Keratinocyte (primary cell): ENCODE results near the gene HPD. TPM values are rescaled to one million over a fixed set of nuclear protein-coding genes. Genes with fewer than 3 reads are reported as not detected.
"Not testable (repeated sequence)": the region's sequence is repeated elsewhere in the genome, so short reads cannot be mapped to it uniquely, and the experiment has no call there.

ENCODE experiments used
- DNase-seq: peaks from one replicate; pipeline ENCODE4 v3.0.0-alpha.2; 2011; ENCODE audit warnings: low read depth, missing footprints, low spot score
- FAIRE-seq: peaks from 2 replicates; lab custom pipeline; 2011; peaks lifted over from hg19 to GRCh38; lab: Jason Lieb, UNC
- H2AFZ ChIP-seq: 2 replicates; pipeline ENCODE4 v1.6.0; 2012; ENCODE audit warnings: low read length, control low read depth, inconsistent platforms; ENCODE audit not compliant: control insufficient read depth
- H3K27ac ChIP-seq: 2 replicates; pipeline ENCODE4 v1.5.1; 2011; ENCODE audit warnings: low read length; ENCODE audit not compliant: control insufficient read depth, insufficient read depth
- H3K27me3 ChIP-seq: 3 replicates; pipeline ENCODE4 v1.6.0; 2011; ENCODE audit warnings: low read length; ENCODE audit not compliant: control insufficient read depth, insufficient read depth; ENCODE audit errors: extremely low read depth
- H3K36me3 ChIP-seq, 2 experiments: 2 replicates in 1 of 2; 3 replicates in 1 of 2; pipeline ENCODE4 v1.5.1; 2011; ENCODE audit warnings: low read length in 2 of 2, mild to moderate bottlenecking in 1 of 2; ENCODE audit not compliant: control insufficient read depth in 2 of 2, insufficient read depth in 2 of 2; ENCODE audit errors: extremely low read depth in 1 of 2
- H3K4me1 ChIP-seq: 3 replicates; pipeline ENCODE4 v1.5.1; 2011; ENCODE audit warnings: low read length; ENCODE audit not compliant: control insufficient read depth, insufficient read depth; ENCODE audit errors: extremely low read depth
- H3K4me2 ChIP-seq: 3 replicates; pipeline ENCODE4 v1.6.0; 2011; ENCODE audit warnings: low read depth, low read length; ENCODE audit not compliant: control insufficient read depth, insufficient read depth; ENCODE audit errors: extremely low read depth
- H3K4me3 ChIP-seq, 3 experiments: fragments of 200-600 bp in 1 of 3; sonication (generic) in 1 of 3; 2 replicates in 2 of 3; 3 replicates in 1 of 3; pipeline ENCODE4 v1.5.1; 2011 to 2016; ENCODE audit warnings: low read length in 3 of 3, mild to moderate bottlenecking in 3 of 3, control low read depth in 2 of 3, inconsistent platforms in 1 of 3, low read depth in 1 of 3, mixed read lengths in 1 of 3, mixed run types in 1 of 3, moderate library complexity in 1 of 3; ENCODE audit not compliant: control insufficient read depth in 2 of 3, insufficient read depth in 2 of 3; ENCODE audit errors: extremely low read depth in 1 of 3
- H3K79me2 ChIP-seq: 2 replicates; pipeline ENCODE4 v1.6.0; 2012; ENCODE audit warnings: low read length; ENCODE audit not compliant: control insufficient read depth, insufficient read depth
- H3K9ac ChIP-seq: 3 replicates; pipeline ENCODE4 v1.6.0; 2011; ENCODE audit warnings: low read length; ENCODE audit not compliant: control insufficient read depth, insufficient read depth; ENCODE audit errors: extremely low read depth
- H3K9me1 ChIP-seq: 3 replicates; pipeline ENCODE4 v1.6.0; 2011; ENCODE audit warnings: low read length; ENCODE audit not compliant: control insufficient read depth, insufficient read depth; ENCODE audit errors: extremely low read depth
- H3K9me3 ChIP-seq: 2 replicates; pipeline ENCODE4 v1.5.1; 2012; ENCODE audit warnings: low read depth, low read length; ENCODE audit not compliant: control insufficient read depth
- H4K20me1 ChIP-seq: 3 replicates; pipeline ENCODE4 v1.6.0; 2011; ENCODE audit warnings: low read length; ENCODE audit not compliant: control insufficient read depth, insufficient read depth; ENCODE audit errors: extremely low read depth
- CTCF ChIP-seq, 3 experiments: IDR thresholded peaks in 1 of 3; conservative IDR thresholded peaks in 1 of 3; optimal IDR thresholded peaks in 1 of 3; 2 replicates in 2 of 3; 3 replicates in 1 of 3; pipeline versions ENCODE3 to v1.5.1; 2011; ENCODE audit warnings: low read length in 3 of 3, mild to moderate bottlenecking in 3 of 3, moderate library complexity in 2 of 3, control low read depth in 1 of 3, inconsistent platforms in 1 of 3; ENCODE audit not compliant: insufficient read depth in 2 of 3; ENCODE audit errors: extremely low read depth in 1 of 3
- EZH2 ChIP-seq: IDR thresholded peaks from one replicate; pipeline ENCODE4 v1.6.1; 2012; ENCODE audit warnings: inconsistent platforms, mild to moderate bottlenecking, low read length, moderate library complexity
- dilution Hi-C: fragments of 300-500 bp; cut with MboI; formaldehyde crosslinking; loops from one replicate; pipeline ENCODE4 v1.7.0; 2020; ENCODE audit warnings: low sequenced_read_pairs; ENCODE audit not compliant: extremely low pct_ligation_motif_present
- polyA plus RNA-seq, 5 experiments: library from polyadenylated mRNA; depleted of rRNA in 3 of 5; stranded (reverse) in 3 of 5; stranded (forward) in 1 of 5; unstranded in 1 of 5; fragments of >200 nt; gene quantifications; 1 replicate in 1 of 5; 2 replicates in 3 of 5; 3 replicates in 1 of 5; pipeline versions ENCODE4 v1.2.1 to v1.2.3, GENCODE V29; 2011 to 2012; ENCODE audit warnings: missing spikeins in 2 of 5, low read depth in 1 of 5, low replicate concordance in 1 of 5

The HPD gene
- polyA plus RNA-seq, 1 donor (not counting 4 experiments of a cell fraction or from before 2014, with no cell fraction given) = not detected

DNA sequence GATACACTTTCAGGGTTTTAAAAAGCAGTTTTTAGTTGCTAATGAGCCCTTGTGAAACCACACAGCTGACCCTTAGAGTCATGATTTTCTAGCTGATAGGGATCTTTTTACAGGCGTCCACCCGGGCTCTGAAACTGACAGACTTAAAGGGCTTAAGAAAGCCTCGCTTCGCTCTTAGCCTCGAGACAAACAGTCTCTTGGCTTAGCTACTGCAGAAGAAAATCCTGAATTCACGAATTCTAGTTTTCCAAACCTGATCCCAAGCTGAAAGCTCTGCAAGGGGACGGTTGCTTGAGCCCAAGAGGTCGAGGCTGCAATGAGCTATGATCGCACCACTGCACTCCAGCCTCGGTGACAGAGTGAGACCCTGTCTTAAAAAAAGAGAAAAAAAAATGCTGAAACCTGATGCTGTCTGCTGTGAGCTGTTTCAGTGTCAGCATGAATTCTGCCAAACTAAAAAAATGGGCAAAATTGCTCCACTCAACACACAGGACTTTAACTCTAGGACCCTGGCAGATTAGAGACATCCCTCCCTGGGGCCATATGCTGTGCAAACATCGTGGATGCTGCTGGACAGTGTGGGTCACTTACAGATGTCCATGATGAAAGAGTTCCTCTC lies 3.1 kb upstream of the HPD start:
- Histone ChIP-seq H3K9ac (no peak overlapping the region), H3K9me1 (no peaks in the 10 kb centered on the region), H3K27me3 (no peaks in the 10 kb centered on the region), H3K9me3 (no peaks in the 10 kb centered on the region), H2AFZ (no peak overlapping the region), H3K36me3 (no peaks in the 10 kb centered on the region), H3K4me2 (no peak overlapping the region), H3K79me2 (no peaks in the 10 kb centered on the region), H3K27ac (no peak overlapping the region), H4K20me1 (no peaks in the 10 kb centered on the region), H3K4me1 (peaks cover 6% of the 10 kb centered on the region), H3K4me3 (no peak overlapping the region)
- TF ChIP-seq CTCF (optimal IDR thresholded peaks at IDR 0.05 in 1 of 3, IDR thresholded peaks at IDR 0.05 in 1 of 3, conservative IDR thresholded peaks at IDR 0.05 in 1 of 3; ENCODE audit: extremely low read depth in 1 of 3, insufficient read depth in 2 of 3, low read length in 3 of 3) = no peak
- no peak for TF ChIP-seq EZH2
- DNase-seq (no peak), FAIRE-seq (no peak)
- dilution Hi-C loops = no loop called here

DNA sequence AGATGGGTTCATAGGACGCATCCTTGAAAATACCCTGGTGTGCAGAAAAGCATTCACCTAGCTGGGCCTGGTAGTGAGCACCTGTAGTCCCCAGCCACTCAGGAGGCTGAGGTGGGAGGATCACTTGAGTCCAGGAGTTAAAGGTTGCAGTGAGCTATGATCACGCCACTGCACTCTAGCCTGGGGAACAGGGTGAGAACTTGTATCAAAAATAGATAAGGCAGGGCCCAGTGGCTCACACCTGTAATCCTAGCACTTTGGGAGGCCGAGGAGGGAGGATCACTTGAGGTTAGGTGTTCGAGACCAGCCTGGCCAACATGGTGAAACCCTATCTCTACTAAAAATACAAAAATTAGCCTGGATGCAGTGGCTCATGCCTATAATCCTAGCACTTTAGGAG lies 2.0 kb upstream of the HPD start:
- H3K36me3 ChIP-seq, dilution Hi-C loops, H3K79me2 ChIP-seq, H3K27ac ChIP-seq, H3K9ac ChIP-seq, H3K4me1 ChIP-seq, H2AFZ ChIP-seq, H3K9me1 ChIP-seq, H3K27me3 ChIP-seq, FAIRE-seq, H3K4me2 ChIP-seq, H3K9me3 ChIP-seq, DNase-seq, H3K4me3 ChIP-seq, H4K20me1 ChIP-seq: not testable (repeated sequence)

GRCh38 chr12:121860257-121860656 lies 1.6 kb upstream of the HPD start:
- Histone ChIP-seq H3K36me3 (no peaks in the 10 kb centered on the region), H3K4me3 (no peak overlapping the region), H3K27ac (no peak overlapping the region), H3K27me3 (no peaks in the 10 kb centered on the region), H2AFZ (no peak overlapping the region), H4K20me1 (no peaks in the 10 kb centered on the region), H3K9ac (no peak overlapping the region), H3K9me3 (no peaks in the 10 kb centered on the region), H3K4me1 (peaks cover 6% of the 10 kb centered on the region), H3K9me1 (no peaks in the 10 kb centered on the region), H3K79me2 (no peaks in the 10 kb centered on the region), H3K4me2 (no peak overlapping the region)
- FAIRE-seq = no peak
- no peak for DNase-seq
- dilution Hi-C loops = no loop called here
- no peak for TF ChIP-seq EZH2
- no peak for TF ChIP-seq CTCF (optimal IDR thresholded peaks at IDR 0.05 in 1 of 3, IDR thresholded peaks at IDR 0.05 in 1 of 3, conservative IDR thresholded peaks at IDR 0.05 in 1 of 3; ENCODE audit: extremely low read depth in 1 of 3, insufficient read depth in 2 of 3, low read length in 3 of 3)
